ENCODE data around the gene HEPH.
"Not testable (repeated sequence)": the region's sequence is repeated elsewhere in the genome, so short reads cannot be mapped to it uniquely, and the experiment has no call there.

HEPH gene

GRCh38 chrX:66176134-66176533 is 12.1 kb downstream of the HEPH start:
- H3K4me3 ChIP-seq (ENCODE audit: low read length): no peak overlapping the region
- TF ChIP-seq ZNF274 (IDR thresholded peaks at IDR 0.05; ENCODE audit: low read depth, low read length): no peak

- H3K4me3 ChIP-seq (ENCODE audit: low read length): no peak overlapping the region
Observed at GRCh38 chrX:66191563-66191962, 27.5 kb downstream of the HEPH start.

GRCh38 chrX:66193821-66194220 is 29.8 kb downstream of the HEPH start:
- no peak for TF ChIP-seq ZNF274 (IDR thresholded peaks at IDR 0.05; ENCODE audit: low read depth, low read length)

More at GRCh38 chrX:66191563-66191962, 27.5 kb downstream of the HEPH start:
- no peak for TF ChIP-seq ZNF274 (IDR thresholded peaks at IDR 0.05; ENCODE audit: low read depth, low read length)

GRCh38 chrX:66200050-66200664 is 36.1 kb downstream of the HEPH start:
- TF ChIP-seq ZNF274 (IDR thresholded peaks at IDR 0.05; ENCODE audit: low read depth, low read length): no peak

More at GRCh38 chrX:66193821-66194220, 29.8 kb downstream of the HEPH start:
- no peak overlapping the region for H3K4me3 ChIP-seq (ENCODE audit: low read length)

GRCh38 chrX:66200855-66201795 is 37.1 kb downstream of the HEPH start:
- TF ChIP-seq ZNF274 (IDR thresholded peaks at IDR 0.05; ENCODE audit: low read depth, low read length): no peak
- no peak overlapping the region for H3K4me3 ChIP-seq (ENCODE audit: low read length)

More at GRCh38 chrX:66200050-66200664, 36.1 kb downstream of the HEPH start:
- H3K4me3 ChIP-seq (ENCODE audit: low read length): no peak overlapping the region

GRCh38 chrX:66203114-66203513 is 39.1 kb downstream of the HEPH start:
- no peak overlapping the region for H3K4me3 ChIP-seq (ENCODE audit: low read length)
- no peak for TF ChIP-seq ZNF274 (IDR thresholded peaks at IDR 0.05; ENCODE audit: low read depth, low read length)

GRCh38 chrX:66221856-66222255 is 57.8 kb downstream of the HEPH start:
- TF ChIP-seq ZNF274 (IDR thresholded peaks at IDR 0.05; ENCODE audit: low read depth, low read length): no peak
- no peak overlapping the region for H3K4me3 ChIP-seq (ENCODE audit: low read length)

- no peak overlapping the region for H3K4me3 ChIP-seq (ENCODE audit: low read length)
- no peak for TF ChIP-seq ZNF274 (IDR thresholded peaks at IDR 0.05; ENCODE audit: low read depth, low read length)
Observed at GRCh38 chrX:66232296-66232695, 68.2 kb downstream of the HEPH start.

GRCh38 chrX:66233209-66233608 is 69.2 kb downstream of the HEPH start:
- H3K4me3 ChIP-seq (ENCODE audit: low read length): no peak overlapping the region
- TF ChIP-seq ZNF274 (IDR thresholded peaks at IDR 0.05; ENCODE audit: low read depth, low read length): no peak

- H3K4me3 ChIP-seq (ENCODE audit: low read length): not testable (repeated sequence)
Observed at GRCh38 chrX:66233904-66234303, 69.9 kb downstream of the HEPH start.

GRCh38 chrX:66255359-66255967 is 91.4 kb downstream of the HEPH start:
- no peak for TF ChIP-seq ZNF274 (IDR thresholded peaks at IDR 0.05; ENCODE audit: low read depth, low read length)
- no peak overlapping the region for H3K4me3 ChIP-seq (ENCODE audit: low read length)

- H3K4me3 ChIP-seq (ENCODE audit: low read length): no peak overlapping the region
- TF ChIP-seq ZNF274 (IDR thresholded peaks at IDR 0.05; ENCODE audit: low read depth, low read length): no peak
Observed at GRCh38 chrX:66262807-66263206, 98.8 kb downstream of the HEPH start.
